Neuron (in vitro differentiated cells): ENCODE measurements around the gene GGN.
"Not testable (repeated sequence)": the region's sequence is repeated elsewhere in the genome, so short reads cannot be mapped to it uniquely, and the experiment has no call there.

Source experiments
- H2AFZ ChIP-seq: one replicate; pipeline ENCODE4 v1.6.1; 2013; ENCODE audit warnings: low read depth, mild to moderate bottlenecking, inconsistent platforms, low read length, moderate library complexity
- H3K27me3 ChIP-seq: one replicate; pipeline ENCODE4 v1.6.1; 2013; ENCODE audit warnings: low read length; ENCODE audit not compliant: insufficient read depth
- H3K36me3 ChIP-seq: one replicate; pipeline ENCODE4 v1.6.1; 2013; ENCODE audit warnings: low read length; ENCODE audit not compliant: insufficient read depth
- H3K4me1 ChIP-seq: one replicate; pipeline ENCODE4 v1.6.1; 2013; ENCODE audit warnings: low read length; ENCODE audit not compliant: insufficient read depth
- H3K4me3 ChIP-seq: 2 replicates; pipeline ENCODE4 v1.5.1; 2013; ENCODE audit warnings: mild to moderate bottlenecking, low read length, moderate library complexity
- H3K9me3 ChIP-seq: one replicate; pipeline ENCODE4 v1.6.1; 2013; ENCODE audit warnings: low read length

GGN gene, protein sequence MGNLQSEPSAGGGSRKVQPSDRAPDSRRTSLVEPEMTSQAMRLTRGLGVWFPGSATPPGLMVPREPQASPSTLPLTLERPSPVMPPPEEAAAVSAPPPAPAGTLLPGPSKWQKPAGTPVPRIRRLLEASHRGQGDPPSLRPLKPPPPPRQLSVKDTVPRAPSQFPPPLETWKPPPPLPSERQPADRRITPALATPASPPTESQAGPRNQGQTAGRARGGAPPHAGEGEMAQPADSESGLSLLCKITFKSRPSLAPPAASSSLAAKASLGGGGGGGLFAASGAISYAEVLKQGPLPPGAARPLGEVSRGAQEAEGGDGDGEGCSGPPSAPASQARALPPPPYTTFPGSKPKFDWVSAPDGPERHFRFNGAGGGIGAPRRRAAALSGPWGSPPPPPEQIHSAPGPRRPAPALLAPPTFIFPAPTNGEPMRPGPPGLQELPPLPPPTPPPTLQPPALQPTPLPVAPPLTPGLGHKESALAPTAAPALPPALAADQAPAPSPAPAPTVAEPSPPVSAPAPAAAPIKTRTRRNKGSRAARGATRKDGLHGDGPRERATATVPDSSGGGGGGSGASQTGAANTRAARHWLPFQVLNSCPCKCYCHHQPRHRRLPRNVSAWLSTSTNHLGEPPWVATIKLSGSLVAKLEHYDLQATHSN

GRCh38 chr19:38387550-38388348, at the start of gene GGN:
Gene GGN (minus strand): TSS chr19:38388034. CDS start chr19:38387261, 773 bp downstream.
- H3K9me3 ChIP-seq, result no peaks in the 10 kb centered on the region
- H3K36me3 ChIP-seq, result peaks cover 35% of the 10 kb centered on the region
- H3K27me3 ChIP-seq, result no peaks in the 10 kb centered on the region
- H3K4me1 ChIP-seq, result peaks cover 2% of the 10 kb centered on the region
- peak within 1 kb of the TSS; percentile 65 for H3K4me3 ChIP-seq
- H2AFZ ChIP-seq, result peak within 1 kb of the TSS; percentile 59

DNA sequence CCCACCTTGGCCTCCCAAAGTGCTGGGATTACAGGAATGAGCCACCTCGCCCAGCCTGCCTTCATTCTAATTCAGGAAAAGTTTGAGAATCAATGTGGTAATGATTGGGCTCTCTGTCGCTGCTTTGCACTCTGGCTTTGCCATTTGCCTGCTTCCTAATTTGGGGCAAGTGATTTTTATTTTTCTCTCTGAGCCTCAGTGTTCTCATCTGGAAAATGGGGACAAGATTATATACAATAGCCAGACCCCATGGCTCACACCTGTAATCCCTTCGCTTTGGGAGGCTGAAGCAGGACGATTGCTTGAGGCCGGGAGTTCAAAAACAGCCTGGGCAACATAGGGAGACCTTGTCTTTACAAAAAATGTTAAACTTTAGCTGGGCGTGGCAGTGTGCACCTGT, 49.5 kb upstream of the GGN start:
- no peaks in the 10 kb centered on the region for H3K36me3 ChIP-seq
- H3K27me3 ChIP-seq, result no peaks in the 10 kb centered on the region
- H3K9me3 ChIP-seq, result no peaks in the 10 kb centered on the region
- no peak overlapping the region for H3K4me3 ChIP-seq
- H3K4me1 ChIP-seq, result peaks cover 16% of the 10 kb centered on the region
- H2AFZ ChIP-seq, result no peak overlapping the region

DNA sequence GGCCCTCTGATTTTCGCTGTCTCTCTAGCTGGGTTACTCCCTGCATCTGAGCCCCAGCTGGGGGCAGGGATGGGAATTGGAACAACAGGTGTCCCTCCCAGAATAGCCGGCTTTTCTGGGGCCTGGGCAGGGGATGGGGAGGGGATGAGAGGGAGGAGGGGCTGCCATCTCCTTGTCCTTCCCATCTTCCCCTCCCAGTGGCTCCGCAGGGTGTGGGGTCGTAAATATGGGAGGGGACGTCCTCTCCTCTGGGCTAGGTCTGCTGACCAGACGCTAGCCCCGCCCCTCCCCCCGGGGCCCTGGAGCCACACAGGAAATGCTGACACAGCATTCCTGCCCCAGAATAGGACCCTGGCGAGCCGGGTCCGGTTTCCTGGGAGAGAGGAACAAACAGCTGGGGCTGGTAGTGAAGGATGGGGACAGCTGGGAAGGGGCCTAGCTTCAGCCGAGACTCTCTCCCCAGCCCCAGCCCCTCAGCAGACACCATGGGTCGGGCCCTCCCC, 46.8 kb upstream of the GGN start:
- Histone ChIP-seq H3K27me3 (no peaks in the 10 kb centered on the region), H3K4me1 (peaks cover 16% of the 10 kb centered on the region), H3K36me3 (no peaks in the 10 kb centered on the region), H3K9me3 (no peaks in the 10 kb centered on the region), H3K4me3 (peak overlapping the region; percentile 22), H2AFZ (peak overlapping the region; percentile 5)

DNA sequence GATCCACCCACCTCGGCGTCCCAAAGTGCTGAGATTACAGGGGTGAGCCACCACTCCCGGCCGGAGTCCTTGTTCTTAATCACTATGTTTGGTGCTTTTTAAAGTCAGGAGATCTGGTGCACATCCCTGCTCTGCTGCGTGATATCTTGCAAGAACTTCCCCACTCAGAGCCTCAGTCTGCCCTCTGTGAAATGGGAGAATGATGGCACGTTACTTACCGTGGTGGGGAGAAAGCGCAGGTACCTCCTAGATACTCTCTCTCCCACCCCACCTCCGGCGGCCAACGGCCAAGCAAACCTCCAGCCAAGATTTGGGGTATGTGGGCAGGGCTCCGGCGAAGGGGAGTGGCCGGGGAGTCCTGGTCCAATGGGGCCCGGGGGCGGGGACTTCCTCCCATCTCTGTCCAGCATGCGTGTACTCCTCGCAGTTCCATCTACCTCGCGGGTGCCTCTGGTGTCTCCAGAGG, 45.5 kb upstream of the GGN start, which contains the start of gene RYR1:
Gene RYR1, plus strand, starts transcription at position 424 of the 466 bp plus-strand sequence. CDS start 139 bp downstream, outside the sequence.
- Histone ChIP-seq H3K4me1 (peaks cover 16% of the 10 kb centered on the region), H3K36me3 (no peaks in the 10 kb centered on the region), H3K9me3 (no peaks in the 10 kb centered on the region), H2AFZ (no peak within 1 kb of the TSS), H3K4me3 (peak within 1 kb of the TSS; percentile 9), H3K27me3 (peaks cover 3% of the 10 kb centered on the region)

GRCh38 chr19:38430931-38431330, 43.1 kb upstream of the GGN start:
- Histone ChIP-seq H3K36me3 (no peaks in the 10 kb centered on the region), H3K9me3 (no peaks in the 10 kb centered on the region), H3K4me1 (peaks cover 16% of the 10 kb centered on the region), H3K27me3 (peaks cover 4% of the 10 kb centered on the region), H2AFZ (no peak overlapping the region), H3K4me3 (no peak overlapping the region)

DNA sequence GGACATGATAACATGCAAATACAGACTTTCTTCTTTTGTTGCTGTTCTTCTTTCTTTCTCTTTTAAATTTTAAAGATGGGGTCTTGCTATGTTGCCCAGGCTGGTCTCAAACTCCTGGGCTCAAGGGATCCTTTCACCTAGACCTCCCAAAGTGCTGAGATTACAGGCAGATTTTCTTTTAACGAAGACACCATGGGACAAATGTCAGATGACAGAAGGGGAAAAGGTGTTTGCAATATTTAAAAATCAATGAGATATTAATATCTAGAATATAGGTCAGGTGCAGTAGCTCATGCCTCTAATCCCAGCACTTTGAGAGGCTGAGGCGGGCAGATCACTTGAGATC, 42.0 kb upstream of the GGN start:
- Histone ChIP-seq H3K27me3 (peaks cover 12% of the 10 kb centered on the region), H3K4me1 (peaks cover 11% of the 10 kb centered on the region), H2AFZ (no peak overlapping the region), H3K4me3 (no peak overlapping the region), H3K9me3 (no peaks in the 10 kb centered on the region), H3K36me3 (no peaks in the 10 kb centered on the region)

GRCh38 chr19:38429055-38429810, 41.4 kb upstream of the GGN start:
- peaks cover 6% of the 10 kb centered on the region for H3K4me1 ChIP-seq
- no peaks in the 10 kb centered on the region for H3K9me3 ChIP-seq
- no peaks in the 10 kb centered on the region for H3K36me3 ChIP-seq
- H3K4me3 ChIP-seq, result no peak overlapping the region
- H2AFZ ChIP-seq, result no peak overlapping the region
- H3K27me3 ChIP-seq, result peaks cover 12% of the 10 kb centered on the region

DNA sequence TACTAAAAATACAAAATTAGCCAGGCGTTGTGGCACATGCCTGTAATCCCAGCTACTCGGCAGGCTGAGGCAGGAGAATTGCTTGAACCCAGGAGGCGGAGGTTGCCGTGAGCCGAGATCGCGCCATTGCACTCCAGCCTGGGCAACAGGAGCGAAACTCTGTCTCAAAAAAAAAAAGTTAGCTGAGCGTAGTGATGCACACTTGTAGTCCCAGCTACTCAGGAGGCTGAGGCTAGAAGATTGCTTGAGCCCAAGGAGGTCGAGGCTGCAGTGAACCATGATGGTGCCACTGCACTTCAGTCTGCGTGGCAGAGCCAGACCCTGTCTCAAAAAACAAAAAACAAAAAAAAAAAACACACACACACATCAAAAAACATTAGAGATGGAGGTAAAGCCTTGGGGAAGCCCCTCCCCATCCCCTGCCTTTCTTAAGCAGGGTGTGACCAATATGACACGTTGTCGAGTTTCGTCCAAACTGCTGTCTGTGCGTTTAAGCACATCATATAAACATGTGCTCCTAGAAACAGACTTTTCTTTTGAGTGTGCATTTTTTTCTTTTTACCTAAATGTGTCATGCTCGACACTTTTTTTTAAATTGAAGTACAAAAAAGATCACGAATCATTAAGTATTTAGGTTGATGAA, 39.3 kb upstream of the GGN start:
- H3K4me3 ChIP-seq, result not testable (repeated sequence)

DNA sequence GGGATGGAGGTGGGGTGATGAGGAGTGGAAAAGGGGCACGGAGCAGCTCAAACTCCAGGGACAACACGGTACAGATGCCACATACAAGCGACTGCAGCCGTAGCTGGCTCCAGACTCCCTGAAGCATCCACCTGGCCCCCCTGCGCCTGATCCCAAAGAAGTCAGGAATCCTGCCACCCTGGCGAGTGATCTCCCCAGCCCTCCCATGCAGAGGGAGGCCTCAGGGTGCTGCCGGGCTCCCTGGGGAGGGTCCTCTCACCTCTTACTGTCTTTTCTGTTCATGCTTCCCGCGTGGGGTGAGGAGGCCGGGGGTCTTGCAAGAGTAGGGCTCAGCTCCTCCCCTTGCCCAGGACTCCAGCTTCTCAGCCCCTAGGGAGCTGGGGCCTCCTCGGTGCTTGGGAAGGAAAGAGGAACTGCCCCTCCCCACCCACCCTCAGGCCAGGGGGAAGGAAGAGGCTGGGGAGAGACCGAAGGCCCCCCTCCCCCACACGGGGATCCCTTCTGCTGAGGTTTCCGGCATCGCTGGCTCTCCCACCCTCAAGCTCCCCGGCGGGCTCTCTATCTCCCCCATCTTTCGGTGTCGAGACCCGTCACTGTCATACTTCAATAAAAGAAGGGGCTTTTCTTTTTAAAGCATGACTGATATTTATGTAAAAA, 38.1 kb upstream of the GGN start, which contains the start of gene RASGRP4:
Gene RASGRP4, minus strand, starts transcription at position 410 of the 657 bp plus-strand sequence. Its CDS starts 128 bp downstream, at position 282.
- no peaks in the 10 kb centered on the region for H3K36me3 ChIP-seq
- peaks cover 12% of the 10 kb centered on the region for H3K27me3 ChIP-seq
- H3K4me1 ChIP-seq, result no peaks in the 10 kb centered on the region
- no peak within 1 kb of the TSS for H3K4me3 ChIP-seq
- no peaks in the 10 kb centered on the region for H3K9me3 ChIP-seq
- H2AFZ ChIP-seq, result no peak within 1 kb of the TSS

More for the DNA sequence above, 39.3 kb upstream of the GGN start:
- H2AFZ ChIP-seq, H3K4me1 ChIP-seq, H3K9me3 ChIP-seq, H3K36me3 ChIP-seq: not testable (repeated sequence)
- peaks cover 12% of the 10 kb centered on the region for H3K27me3 ChIP-seq

- H3K4me3 ChIP-seq, result no peak overlapping the region
Observed at GRCh38 chr19:38425222-38425809, 37.5 kb upstream of the GGN start.

GRCh38 chr19:38424272-38424671, 36.4 kb upstream of the GGN start:
- H3K36me3 ChIP-seq, result no peaks in the 10 kb centered on the region
- peaks cover 9% of the 10 kb centered on the region for H3K27me3 ChIP-seq
- no peak overlapping the region for H2AFZ ChIP-seq
- H3K4me3 ChIP-seq, result no peak overlapping the region
- H3K4me1 ChIP-seq, result no peaks in the 10 kb centered on the region
- no peaks in the 10 kb centered on the region for H3K9me3 ChIP-seq

More at GRCh38 chr19:38425222-38425809, 37.5 kb upstream of the GGN start:
- H2AFZ ChIP-seq, result no peak overlapping the region
- H3K36me3 ChIP-seq, result no peaks in the 10 kb centered on the region
- H3K27me3 ChIP-seq, result peaks cover 12% of the 10 kb centered on the region
- H3K9me3 ChIP-seq, result no peaks in the 10 kb centered on the region
- no peaks in the 10 kb centered on the region for H3K4me1 ChIP-seq
